Measurements from ENCODE around the gene TBC1D17. TPM values are rescaled to one million over a fixed set of nuclear protein-coding genes. Genes with fewer than 3 reads are reported as not detected.

Gene TBC1D17
- total and polyA plus RNA-seq, 10 of the 15 experiments (the other 5 are each of a cell fraction or from before 2014, with no cell fraction given), result 0.42 to 20.4 (median 11.2) TPM

DNA sequence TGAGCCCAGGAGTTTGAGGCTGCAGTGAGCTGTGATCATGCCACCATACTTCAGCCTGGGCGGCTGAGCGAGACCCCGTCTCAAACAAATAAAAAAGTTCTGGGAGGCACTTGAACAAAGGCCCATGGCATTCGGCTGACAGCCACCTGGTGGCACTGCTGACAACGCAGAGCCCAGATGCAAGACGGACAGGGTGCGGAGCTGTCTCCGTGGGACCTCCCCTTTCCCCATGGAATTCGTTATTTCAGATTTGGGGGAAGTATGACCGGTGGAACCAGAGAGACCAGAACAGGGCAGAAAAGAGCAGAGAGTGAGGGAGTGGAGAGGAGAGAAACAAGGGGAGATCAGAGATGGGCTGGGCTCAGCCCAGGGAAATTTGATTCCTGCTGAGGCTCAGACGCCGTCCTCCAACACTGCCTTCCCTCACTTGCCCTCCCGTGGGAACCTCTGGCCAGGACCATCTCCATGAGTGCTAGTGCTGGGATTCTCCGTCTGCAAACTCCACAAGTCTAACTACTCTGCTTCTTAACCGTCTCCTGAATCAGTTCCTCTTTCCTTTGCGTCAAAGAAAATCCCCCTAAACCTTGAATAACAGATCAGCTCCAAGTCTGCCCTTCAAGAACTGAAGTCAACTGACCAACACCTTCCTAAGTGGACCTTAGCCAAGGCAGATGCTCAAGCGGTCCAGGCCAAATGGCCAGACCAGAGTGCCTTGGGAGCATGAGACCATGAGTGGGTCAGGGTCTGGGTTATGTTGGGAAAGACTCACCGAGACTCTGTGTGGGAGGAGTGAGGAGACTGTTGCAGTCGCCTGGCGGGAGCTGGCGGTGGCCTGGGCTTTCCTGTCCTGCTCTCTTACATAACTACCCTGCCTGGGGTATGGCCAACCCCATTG lies 39.6 kb downstream of the TBC1D17 start:
- DNase-seq (ENCODE audit: low read depth, low spot score) (no peak), FAIRE-seq (peak; percentile 54), ATAC-seq (peak; percentile 45)
- H3K27me3 ChIP-seq (replicated peaks in 1 of 2; ENCODE audit: control insufficient read depth in 2 of 2, insufficient read depth in 2 of 2, low read length in 1 of 2), result no peaks in the 10 kb centered on the region
- 51% methylated on average over 21 of the region's 21 CpGs for WGBS (ENCODE audit: insufficient coverage, insufficient replicate concordance, low lambda C conversion rate, missing lambda C conversion rate)
- no peak overlapping the region for H3K4me3 ChIP-seq
- ChIA-PET RAD21 (ENCODE audit: unreplicated experiment) (interaction anchor here (0.6 to 2.0 kb wide), 3 partner anchors 11 to 69 kb away, joined by 3 to 11 read pairs (median 3); partner anchors contain the start of genes ATF5 and NUP62), SMC1A (ENCODE audit: uncharacterized antibody, unreplicated experiment) (interaction anchor here (1.1 to 3.7 kb wide), 4 partner anchors 8 to 20 kb away, joined by 3 to 20 read pairs (median 5); partner anchors contain the start of genes ATF5, IL4I1 and NUP62), POLR2A (interaction anchor here (1.4 to 2.8 kb wide), 4 partner anchors 10 to 22 kb away, joined by 10 to 19 read pairs (median 16); partner anchors contain the start of genes ATF5, IL4I1 and NUP62), CTCF (interaction anchor here (0.7 to 3.7 kb wide), 5 partner anchors 9 to 47 kb away, joined by 3 to 19 read pairs (median 3); partner anchors contain the start of gene ATF5)
- peaks cover 43% of the 10 kb centered on the region for H3K4me1 ChIP-seq (ENCODE audit: control insufficient read depth, insufficient read depth, low read length)
- no peak overlapping the region for H2AFZ ChIP-seq (ENCODE audit: control insufficient read depth, low read depth, low read length)
- in situ Hi-C loops (cut with MboI) (no loop called here), intact Hi-C loops (cut with micrococcal nuclease; ENCODE audit: unreplicated experiment) (no loop called here)
- H3K9ac ChIP-seq (ENCODE audit: control insufficient read depth, insufficient read depth, low read length), result no peak overlapping the region
- H3K36me3 ChIP-seq (ENCODE audit: control insufficient read depth in 2 of 2, insufficient read depth in 2 of 2, low read length in 1 of 2), result peaks cover 28 to 43% of the 10 kb centered on the region in 2 experiments
- H3K79me2 ChIP-seq (ENCODE audit: control insufficient read depth, insufficient read depth, low read length), result peaks cover 73% of the 10 kb centered on the region
- no peaks in the 10 kb centered on the region; the same call in 2 of the 3 replicates for H3K9me3 ChIP-seq (replicated peaks; ENCODE audit: control insufficient read depth, insufficient read depth, low read length)
- H4K20me1 ChIP-seq (ENCODE audit: control insufficient read depth, insufficient read depth), result no peaks in the 10 kb centered on the region; the same call in 1 of the 2 replicates
- peak overlapping the region; percentile 67 for H3K27ac ChIP-seq (ENCODE audit: control insufficient read depth, insufficient read depth)
- H3K4me2 ChIP-seq (ENCODE audit: control insufficient read depth, insufficient read depth), result no peak overlapping the region
- BruUV-seq (replicated peaks), result no TSS peak
- TF ChIP-seq, protein P1, sequence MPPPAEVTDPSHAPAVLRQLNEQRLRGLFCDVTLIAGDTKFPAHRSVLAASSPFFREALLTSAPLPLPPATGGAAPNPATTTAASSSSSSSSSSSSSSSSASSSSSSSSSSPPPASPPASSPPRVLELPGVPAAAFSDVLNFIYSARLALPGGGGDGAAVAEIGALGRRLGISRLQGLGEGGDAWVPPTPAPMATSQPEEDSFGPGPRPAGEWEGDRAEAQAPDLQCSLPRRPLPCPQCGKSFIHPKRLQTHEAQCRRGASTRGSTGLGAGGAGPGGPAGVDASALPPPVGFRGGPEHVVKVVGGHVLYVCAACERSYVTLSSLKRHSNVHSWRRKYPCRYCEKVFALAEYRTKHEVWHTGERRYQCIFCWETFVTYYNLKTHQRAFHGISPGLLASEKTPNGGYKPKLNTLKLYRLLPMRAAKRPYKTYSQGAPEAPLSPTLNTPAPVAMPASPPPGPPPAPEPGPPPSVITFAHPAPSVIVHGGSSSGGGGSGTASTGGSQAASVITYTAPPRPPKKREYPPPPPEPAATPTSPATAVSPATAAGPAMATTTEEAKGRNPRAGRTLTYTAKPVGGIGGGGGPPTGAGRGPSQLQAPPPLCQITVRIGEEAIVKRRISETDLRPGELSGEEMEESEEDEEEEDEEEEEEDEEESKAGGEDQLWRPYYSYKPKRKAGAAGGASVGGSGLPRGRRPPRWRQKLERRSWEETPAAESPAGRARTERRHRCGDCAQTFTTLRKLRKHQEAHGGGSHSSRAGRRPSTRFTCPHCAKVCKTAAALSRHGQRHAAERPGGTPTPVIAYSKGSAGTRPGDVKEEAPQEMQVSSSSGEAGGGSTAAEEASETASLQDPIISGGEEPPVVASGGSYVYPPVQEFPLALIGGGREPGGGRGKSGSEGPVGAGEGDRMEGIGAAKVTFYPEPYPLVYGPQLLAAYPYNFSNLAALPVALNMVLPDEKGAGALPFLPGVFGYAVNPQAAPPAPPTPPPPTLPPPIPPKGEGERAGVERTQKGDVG (CRISPR knock-in tag; IDR thresholded peaks at IDR 0.05), result no peak
- TF ChIP-seq SMAD1 (IDR thresholded peaks at IDR 0.05; ENCODE audit: low read depth, partially characterized antibody) (no peak), LARP7 (IDR thresholded peaks at IDR 0.05) (no peak), HDGF (IDR thresholded peaks at IDR 0.05) (0 out of 2 replicates have a peak, but pooled peaks have one; percentile 13), DPF2 (IDR thresholded peaks at IDR 0.05) (peak; percentile 82), NFYA (IDR thresholded peaks at IDR 0.05; ENCODE audit: borderline replicate concordance, low read depth, low read length) (no peak), IKZF1 (conservative IDR thresholded peaks at IDR 0.05) (peak; percentile 91), EED (IDR thresholded peaks at IDR 0.05; ENCODE audit: low read depth) (peak; percentile 76), SPI1 (IDR thresholded peaks at IDR 0.05; ENCODE audit: borderline replicate concordance, insufficient read depth, low read depth, low read length) (peak; percentile 97), TARDBP (IDR thresholded peaks at IDR 0.05; ENCODE audit: borderline replicate concordance) (no peak), NR2F1 (conservative IDR thresholded peaks at IDR 0.05) (peak; percentile 22; the same call in 1 of the 2 replicates), SP1 (IDR thresholded peaks at IDR 0.05; ENCODE audit: low read depth, low read length) (no peak), GATAD2B (conservative IDR thresholded peaks at IDR 0.05; ENCODE audit: low read depth) (peak; percentile 66; the same call in 1 of the 2 replicates)
- TF ChIP-seq, protein P2, sequence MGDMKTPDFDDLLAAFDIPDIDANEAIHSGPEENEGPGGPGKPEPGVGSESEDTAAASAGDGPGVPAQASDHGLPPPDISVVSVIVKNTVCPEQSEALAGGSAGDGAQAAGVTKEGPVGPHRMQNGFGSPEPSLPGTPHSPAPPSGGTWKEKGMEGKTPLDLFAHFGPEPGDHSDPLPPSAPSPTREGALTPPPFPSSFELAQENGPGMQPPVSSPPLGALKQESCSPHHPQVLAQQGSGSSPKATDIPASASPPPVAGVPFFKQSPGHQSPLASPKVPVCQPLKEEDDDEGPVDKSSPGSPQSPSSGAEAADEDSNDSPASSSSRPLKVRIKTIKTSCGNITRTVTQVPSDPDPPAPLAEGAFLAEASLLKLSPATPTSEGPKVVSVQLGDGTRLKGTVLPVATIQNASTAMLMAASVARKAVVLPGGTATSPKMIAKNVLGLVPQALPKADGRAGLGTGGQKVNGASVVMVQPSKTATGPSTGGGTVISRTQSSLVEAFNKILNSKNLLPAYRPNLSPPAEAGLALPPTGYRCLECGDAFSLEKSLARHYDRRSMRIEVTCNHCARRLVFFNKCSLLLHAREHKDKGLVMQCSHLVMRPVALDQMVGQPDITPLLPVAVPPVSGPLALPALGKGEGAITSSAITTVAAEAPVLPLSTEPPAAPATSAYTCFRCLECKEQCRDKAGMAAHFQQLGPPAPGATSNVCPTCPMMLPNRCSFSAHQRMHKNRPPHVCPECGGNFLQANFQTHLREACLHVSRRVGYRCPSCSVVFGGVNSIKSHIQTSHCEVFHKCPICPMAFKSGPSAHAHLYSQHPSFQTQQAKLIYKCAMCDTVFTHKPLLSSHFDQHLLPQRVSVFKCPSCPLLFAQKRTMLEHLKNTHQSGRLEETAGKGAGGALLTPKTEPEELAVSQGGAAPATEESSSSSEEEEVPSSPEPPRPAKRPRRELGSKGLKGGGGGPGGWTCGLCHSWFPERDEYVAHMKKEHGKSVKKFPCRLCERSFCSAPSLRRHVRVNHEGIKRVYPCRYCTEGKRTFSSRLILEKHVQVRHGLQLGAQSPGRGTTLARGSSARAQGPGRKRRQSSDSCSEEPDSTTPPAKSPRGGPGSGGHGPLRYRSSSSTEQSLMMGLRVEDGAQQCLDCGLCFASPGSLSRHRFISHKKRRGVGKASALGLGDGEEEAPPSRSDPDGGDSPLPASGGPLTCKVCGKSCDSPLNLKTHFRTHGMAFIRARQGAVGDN (IDR thresholded peaks at IDR 0.05), result peak; percentile 53; the same call in 1 of the 2 replicates
- TF ChIP-seq, protein P3, sequence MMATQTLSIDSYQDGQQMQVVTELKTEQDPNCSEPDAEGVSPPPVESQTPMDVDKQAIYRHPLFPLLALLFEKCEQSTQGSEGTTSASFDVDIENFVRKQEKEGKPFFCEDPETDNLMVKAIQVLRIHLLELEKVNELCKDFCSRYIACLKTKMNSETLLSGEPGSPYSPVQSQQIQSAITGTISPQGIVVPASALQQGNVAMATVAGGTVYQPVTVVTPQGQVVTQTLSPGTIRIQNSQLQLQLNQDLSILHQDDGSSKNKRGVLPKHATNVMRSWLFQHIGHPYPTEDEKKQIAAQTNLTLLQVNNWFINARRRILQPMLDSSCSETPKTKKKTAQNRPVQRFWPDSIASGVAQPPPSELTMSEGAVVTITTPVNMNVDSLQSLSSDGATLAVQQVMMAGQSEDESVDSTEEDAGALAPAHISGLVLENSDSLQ (IDR thresholded peaks at IDR 0.05), result 0 out of 2 replicates have a peak, but pooled peaks have one; percentile 24
